Gastroesophageal sphincter (tissue), 4 donors: Measurements from ENCODE around the gene CSNK1E. TPM values are rescaled to one million over a fixed set of nuclear protein-coding genes. Genes with fewer than 3 reads are reported as not detected.
"Not testable (repeated sequence)": the region's sequence is repeated elsewhere in the genome, so short reads cannot be mapped to it uniquely, and the experiment has no call there.

Source experiments
- ATAC-seq: fragments of 150-250 bp; one replicate; pipeline ENCODE4 v1.9.1; 2016; ENCODE audit warnings: mild to moderate bottlenecking, moderate library complexity
- H3K27ac ChIP-seq, 4 donors: fragments of 200-600 bp; sonication (generic) in 3 of 4; 1 replicate in 3 of 4; 2 replicates in 1 of 4; pipeline ENCODE4 v1.5.1; 2016 to 2019
- H3K27me3 ChIP-seq: fragments of 200-600 bp; sonication (generic); one replicate; pipeline ENCODE4 v1.5.1; 2019
- H3K36me3 ChIP-seq, 2 donors: fragments of 200-600 bp; sonication (generic); one replicate each; pipeline ENCODE4 v1.5.1; 2019; ENCODE audit warnings: control low read depth in 1 of 2
- H3K4me1 ChIP-seq, 3 donors: fragments of 200-600 bp; sonication (generic); 1 replicate in 2 of 3; 2 replicates in 1 of 3; pipeline ENCODE4 v1.5.1; 2016 to 2019; ENCODE audit warnings: control low read depth in 2 of 3
- H3K4me3 ChIP-seq, 2 donors: fragments of 200-600 bp; sonication (generic); one replicate each; pipeline ENCODE4 v1.5.1; 2019; ENCODE audit warnings: mild to moderate bottlenecking in 1 of 2, moderate library complexity in 1 of 2
- H3K9me3 ChIP-seq, 3 donors: fragments of 200-600 bp; sonication (generic); one replicate each; pipeline ENCODE4 v1.5.1; 2017 to 2019; ENCODE audit warnings: control low read depth in 2 of 3
- EP300 ChIP-seq: sonication (generic); formaldehyde crosslinking; IDR thresholded peaks from one replicate; pipeline ENCODE4 v1.6.1; 2017; ENCODE audit warnings: antibody characterized with exemption, mild to moderate bottlenecking
- POLR2A ChIP-seq, 2 donors: fragments of 450-650 bp; IDR thresholded peaks; one replicate each; pipeline ENCODE4 v1.6.1; 2017; ENCODE audit warnings: antibody characterized with exemption in 2 of 2, mild to moderate bottlenecking in 2 of 2, moderate library complexity in 1 of 2
- POLR2AphosphoS5 ChIP-seq: sonication (generic); formaldehyde crosslinking; IDR thresholded peaks from one replicate; pipeline ENCODE4 v1.6.1; 2017; ENCODE audit warnings: antibody characterized with exemption
- WGBS, 2 donors: methylation state at CpG; one replicate each; pipeline ENCODE4 v1.1.5; 2018; ENCODE audit warnings: low coverage in 1 of 2; 5-methylcytosine and 5-hydroxymethylcytosine counted together
- total RNA-seq, 4 donors: library from RNA; depleted of rRNA; stranded (reverse); fragments of >200 nt; gene quantifications; one replicate each; pipeline ENCODE4 v1.1.0, GENCODE V29; 2016
- TF ChIP-seq, protein P1 (sequence below), 4 experiments: fragments of 200-600 bp in 2 of 4; fragments of 450-650 bp in 2 of 4; sonication (generic) in 1 of 4; IDR thresholded peaks; one replicate each; pipeline ENCODE4 v1.5.1; 2017 to 2019; ENCODE audit warnings: antibody characterized with exemption in 4 of 4, mild to moderate bottlenecking in 2 of 4, moderate library complexity in 2 of 4

The CSNK1E gene
- total RNA-seq, 4 donors from 2014 or later, result 70.3 to 90.3 (median 80.0) TPM

DNA sequence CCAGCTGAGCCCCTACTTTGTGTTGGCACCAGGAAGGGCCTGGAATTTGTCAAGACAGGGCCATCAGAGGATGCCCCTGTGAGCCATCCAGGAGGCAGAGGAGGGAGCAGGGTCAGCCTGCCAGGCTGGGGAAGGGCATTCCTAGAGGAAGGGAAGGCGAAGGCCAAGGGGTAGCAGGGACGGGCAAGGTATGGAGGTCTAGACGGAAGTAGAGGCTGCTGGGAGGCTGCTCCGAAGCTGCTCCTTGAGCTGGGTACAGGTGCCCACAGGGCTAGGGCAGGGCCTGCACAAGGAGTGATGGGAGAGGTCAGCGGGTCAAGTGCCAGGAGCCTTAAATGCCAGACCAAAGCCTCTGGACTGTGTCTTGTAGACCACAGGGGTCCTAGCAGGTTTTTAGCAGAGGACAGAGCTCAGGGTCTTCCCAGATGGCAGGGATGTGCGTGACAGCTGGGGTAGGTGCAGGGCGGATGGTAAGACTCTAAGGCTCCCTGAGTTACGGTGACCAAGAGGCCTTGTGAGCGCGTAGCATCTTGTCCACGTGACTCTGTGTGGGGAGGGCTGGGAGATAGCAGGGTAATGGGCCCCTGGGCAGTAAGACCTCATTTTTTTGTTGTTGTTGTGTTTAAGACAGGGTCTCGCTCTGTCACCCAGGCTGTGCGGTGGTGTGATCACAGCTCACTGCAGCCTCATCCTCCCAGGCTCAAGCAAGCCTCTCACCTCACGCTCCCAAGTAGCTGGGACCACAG is 31.7 kb upstream of the CSNK1E start:
- Histone ChIP-seq H3K27ac (no peak overlapping the region), H3K4me1 (peaks cover 0 to 11% (median 0%) of the 10 kb centered on the region in 3 donors), H3K4me3 (no peak overlapping the region), H3K27me3 (peaks cover 17% of the 10 kb centered on the region), H3K9me3 (no peaks in the 10 kb centered on the region), H3K36me3 (peaks cover 0 to under 1% of the 10 kb centered on the region in 2 donors)
- TF ChIP-seq POLR2AphosphoS5 (no peak), POLR2A (IDR thresholded peaks at IDR 0.05) (no peak)
- WGBS, 2 donors, result 78 to 82% methylated on average over 5 to 6 of the region's 14 CpGs
- ATAC-seq, result no peak

- no peak for ATAC-seq
- TF ChIP-seq, protein P1, sequence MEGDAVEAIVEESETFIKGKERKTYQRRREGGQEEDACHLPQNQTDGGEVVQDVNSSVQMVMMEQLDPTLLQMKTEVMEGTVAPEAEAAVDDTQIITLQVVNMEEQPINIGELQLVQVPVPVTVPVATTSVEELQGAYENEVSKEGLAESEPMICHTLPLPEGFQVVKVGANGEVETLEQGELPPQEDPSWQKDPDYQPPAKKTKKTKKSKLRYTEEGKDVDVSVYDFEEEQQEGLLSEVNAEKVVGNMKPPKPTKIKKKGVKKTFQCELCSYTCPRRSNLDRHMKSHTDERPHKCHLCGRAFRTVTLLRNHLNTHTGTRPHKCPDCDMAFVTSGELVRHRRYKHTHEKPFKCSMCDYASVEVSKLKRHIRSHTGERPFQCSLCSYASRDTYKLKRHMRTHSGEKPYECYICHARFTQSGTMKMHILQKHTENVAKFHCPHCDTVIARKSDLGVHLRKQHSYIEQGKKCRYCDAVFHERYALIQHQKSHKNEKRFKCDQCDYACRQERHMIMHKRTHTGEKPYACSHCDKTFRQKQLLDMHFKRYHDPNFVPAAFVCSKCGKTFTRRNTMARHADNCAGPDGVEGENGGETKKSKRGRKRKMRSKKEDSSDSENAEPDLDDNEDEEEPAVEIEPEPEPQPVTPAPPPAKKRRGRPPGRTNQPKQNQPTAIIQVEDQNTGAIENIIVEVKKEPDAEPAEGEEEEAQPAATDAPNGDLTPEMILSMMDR (IDR thresholded peaks at IDR 0.05), result no peak
- no peak for TF ChIP-seq EP300
- TF ChIP-seq POLR2A (IDR thresholded peaks at IDR 0.05), result no peak
- TF ChIP-seq POLR2AphosphoS5, result no peak
- Histone ChIP-seq H3K27ac (no peak overlapping the region), H3K4me1 (peaks cover 0 to 6% (median 0%) of the 10 kb centered on the region in 3 donors), H3K4me3 (no peak overlapping the region), H3K36me3 (no peaks in the 10 kb centered on the region), H3K9me3 (no peaks in the 10 kb centered on the region), H3K27me3 (peaks cover 17% of the 10 kb centered on the region)
- WGBS, 2 donors, result 91 to 93% methylated on average over 2 to 4 of the region's 14 CpGs
Measured at GRCh38 chr22:38347944-38348750, 30.9 kb upstream of the CSNK1E start.

GRCh38 chr22:38347181-38347943 is 30.1 kb upstream of the CSNK1E start:
- no peak overlapping the region for H3K4me3 ChIP-seq
- peaks cover 17% of the 10 kb centered on the region for H3K27me3 ChIP-seq
- H3K9me3 ChIP-seq, result no peaks in the 10 kb centered on the region
- WGBS, 2 donors, result 40 to 49% methylated on average over 3 to 8 of the region's 15 CpGs
- no peak for ATAC-seq
- no peaks in the 10 kb centered on the region for H3K4me1 ChIP-seq
- TF ChIP-seq POLR2A (IDR thresholded peaks at IDR 0.05), result no peak
- H3K27ac ChIP-seq, result no peak overlapping the region
- H3K36me3 ChIP-seq, result no peaks in the 10 kb centered on the region

- ATAC-seq, result no peak
- no peak for TF ChIP-seq EP300
- Histone ChIP-seq H3K27ac (no peak overlapping the region), H3K4me3 (no peak overlapping the region), H3K4me1 (no peaks in the 10 kb centered on the region), H3K9me3 (no peaks in the 10 kb centered on the region), H3K36me3 (no peaks in the 10 kb centered on the region), H3K27me3 (peaks cover 17% of the 10 kb centered on the region)
- 54 to 72% methylated on average over 7 to 10 of the region's 14 CpGs for WGBS, 2 donors
Measured at GRCh38 chr22:38346506-38346905, 29.3 kb upstream of the CSNK1E start.

DNA sequence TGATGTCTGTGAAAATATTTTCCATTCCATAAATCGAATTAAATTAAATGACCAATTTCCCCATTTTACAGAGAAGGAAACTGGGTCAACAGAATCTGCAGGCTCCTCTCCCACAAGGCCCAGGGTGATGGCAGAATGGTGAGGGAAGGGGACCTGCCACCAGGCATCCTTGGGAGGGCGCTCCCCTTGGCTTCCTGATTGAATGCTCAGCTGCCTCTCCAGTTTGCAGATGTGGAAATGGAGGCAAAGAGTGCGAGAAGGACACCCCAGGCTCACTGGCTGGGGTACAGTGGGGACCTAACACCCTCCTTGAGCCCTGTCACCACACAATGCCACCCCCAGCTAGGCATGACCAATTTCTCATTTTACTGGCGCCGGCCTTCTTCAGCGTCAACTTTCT is 28.5 kb upstream of the CSNK1E start:
- TF ChIP-seq, protein P1 (IDR thresholded peaks at IDR 0.05), result no peak
- no peak for TF ChIP-seq POLR2AphosphoS5
- no peak for TF ChIP-seq EP300
- TF ChIP-seq POLR2A (IDR thresholded peaks at IDR 0.05), result no peak
- H3K4me3 ChIP-seq, result no peak overlapping the region
- WGBS, 2 donors, result 86 to 88% methylated on average over 2 to 4 of the region's 6 CpGs

DNA sequence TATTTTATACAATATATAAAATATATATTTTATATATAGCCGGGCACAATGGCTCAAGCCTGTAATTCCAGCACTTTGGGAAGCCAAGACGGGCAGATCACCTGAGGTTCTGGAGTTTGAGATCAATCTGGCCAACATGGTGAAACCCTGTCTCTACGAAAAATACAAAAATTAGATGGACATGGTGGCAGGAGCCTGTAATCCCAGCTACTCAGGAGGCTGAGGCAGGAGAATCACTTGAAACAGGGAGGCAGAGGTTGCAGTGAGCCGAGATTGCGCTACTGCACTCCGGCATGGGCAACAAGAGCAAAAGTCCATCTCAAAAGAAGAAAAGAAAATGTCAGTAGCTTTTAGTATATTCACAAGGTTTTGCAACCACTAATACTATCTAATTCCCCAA is 22.7 kb upstream of the CSNK1E start:
- Histone ChIP-seq H3K27me3 (peaks cover 17% of the 10 kb centered on the region), H3K4me1 (peaks cover 0 to 15% (median 0%) of the 10 kb centered on the region in 3 donors)
- H3K27ac ChIP-seq, H3K36me3 ChIP-seq, ATAC-seq, H3K9me3 ChIP-seq, H3K4me3 ChIP-seq: not testable (repeated sequence)
- 90 to 94% methylated on average over 5 to 6 of the region's 6 CpGs for WGBS, 2 donors

More for the DNA sequence above, 28.5 kb upstream of the CSNK1E start:
- no peak for ATAC-seq
- Histone ChIP-seq H3K36me3 (no peaks in the 10 kb centered on the region), H3K27ac (no peak overlapping the region), H3K9me3 (no peaks in the 10 kb centered on the region), H3K4me1 (no peaks in the 10 kb centered on the region), H3K27me3 (peaks cover 17% of the 10 kb centered on the region)
